NCI-H1930 (cell line): ENCODE results near the gene CLIP2.
"Not testable (repeated sequence)": the region's sequence is repeated elsewhere in the genome, so short reads cannot be mapped to it uniquely, and the experiment has no call there.

Experiments used
- DNase-seq, 2 experiments: peaks; one replicate each; lab custom pipeline; 2025; lab: John Stamatoyannopoulos, UW

CLIP2 gene

GRCh38 chr7:74403521-74404387 lies 114.5 kb downstream of the CLIP2 start:
- DNase-seq, result no peak

- no peak for DNase-seq
Observed at GRCh38 chr7:74404388-74404700, 115.1 kb downstream of the CLIP2 start.

- no peak for DNase-seq
Observed at GRCh38 chr7:74404741-74405140, 115.5 kb downstream of the CLIP2 start.

- peak; percentile 51 to 75 for DNase-seq
Observed at GRCh38 chr7:74405191-74405898, 116.1 kb downstream of the CLIP2 start.

GRCh38 chr7:74405899-74406512 lies 116.8 kb downstream of the CLIP2 start:
- no peak for DNase-seq

- no peak for DNase-seq
Observed at GRCh38 chr7:74407958-74408357, 118.8 kb downstream of the CLIP2 start.

- DNase-seq, result no peak
Observed at GRCh38 chr7:74409571-74409970, 120.4 kb downstream of the CLIP2 start.

- DNase-seq, result no peak
Observed at GRCh38 chr7:74410772-74411171, 121.6 kb downstream of the CLIP2 start.

- DNase-seq, result not testable (repeated sequence)
Observed at GRCh38 chr7:74411571-74411970, 122.4 kb downstream of the CLIP2 start.

- DNase-seq, result no peak
Observed at GRCh38 chr7:74412056-74412455, 122.8 kb downstream of the CLIP2 start.

GRCh38 chr7:74412603-74413002 lies 123.4 kb downstream of the CLIP2 start:
- no peak for DNase-seq

GRCh38 chr7:74414595-74415333 lies 125.6 kb downstream of the CLIP2 start:
- DNase-seq, result not testable (repeated sequence)

GRCh38 chr7:74417419-74417971 lies 128.3 kb downstream of the CLIP2 start:
- peak; percentile 54 to 65 for DNase-seq

GRCh38 chr7:74418076-74418475 lies 128.9 kb downstream of the CLIP2 start:
- no peak for DNase-seq

GRCh38 chr7:74418538-74418937 lies 129.3 kb downstream of the CLIP2 start:
- no peak for DNase-seq

- DNase-seq, result not testable (repeated sequence)
Observed at GRCh38 chr7:74419232-74419631, 130.0 kb downstream of the CLIP2 start.

- DNase-seq, result no peak
Observed at GRCh38 chr7:74420006-74420405, 130.8 kb downstream of the CLIP2 start.

GRCh38 chr7:74424291-74424880 lies 135.2 kb downstream of the CLIP2 start:
- no peak for DNase-seq

- DNase-seq, result no peak
Observed at GRCh38 chr7:74428023-74428422, 138.8 kb downstream of the CLIP2 start.

- DNase-seq, result no peak
Observed at GRCh38 chr7:74429153-74429747, 140.0 kb downstream of the CLIP2 start.

GRCh38 chr7:74430409-74430808 lies 141.2 kb downstream of the CLIP2 start:
- not testable (repeated sequence) for DNase-seq
